ENCODE data around the gene CAVIN2. TPM values are rescaled to one million over a fixed set of nuclear protein-coding genes. Genes with fewer than 3 reads are reported as not detected.
"Not testable (repeated sequence)": the region's sequence is repeated elsewhere in the genome, so short reads cannot be mapped to it uniquely, and the experiment has no call there.

CAVIN2 gene
- polyA plus RNA-seq, 1 of the 3 experiments (the other 2 are of a cell fraction), result 1.5 TPM

GRCh38 chr2:191785651-191786050 is 61.2 kb downstream of the CAVIN2 start:
- H3K9ac ChIP-seq; H3K9me3 ChIP-seq; H3K36me3 ChIP-seq (replicated peaks in 1 of 2; ENCODE audit: control insufficient read depth in 1 of 2, insufficient read depth in 2 of 2, low read length in 1 of 2); H3K4me3 ChIP-seq (ENCODE audit: low read depth in 2 of 2, low read length in 1 of 2); H3K27ac ChIP-seq (ENCODE audit: low read depth in 2 of 2, low read length in 1 of 2); H3K4me2 ChIP-seq; H3K79me2 ChIP-seq (ENCODE audit: insufficient read depth); H3K9me2 ChIP-seq; H3F3A ChIP-seq (replicated peaks; ENCODE audit: insufficient read depth); H2AFZ ChIP-seq (ENCODE audit: low read depth); H3K27me3 ChIP-seq (ENCODE audit: insufficient read depth); POLR2A ChIA-PET; H4K20me1 ChIP-seq (ENCODE audit: insufficient read depth); DNase-seq; H3K4me1 ChIP-seq (ENCODE audit: control insufficient read depth in 1 of 2, insufficient read depth in 2 of 2, low read depth in 1 of 2, low read length in 1 of 2): not testable (repeated sequence)
- WGBS (ENCODE audit: low lambda C conversion rate), result 69% methylated on average over 3 of the region's 3 CpGs
- CTCF ChIA-PET, result interaction anchor here (1.4 kb wide), 1 partner anchor 377 kb away, joined by 4 read pairs; no protein-coding TSS in a partner anchor

Other genes starting within 250 kb of the CAVIN2 start
- 19.1 and 35.7 TPM in 2 replicates for gene NABP1, start 169.0 kb downstream of the CAVIN2 start, polyA plus RNA-seq (2012; rRNA removed)

Data from SK-N-SH (cell line).